ENCODE data around the gene RFLNA.
A peak's percentile ranks its signal among the peaks of the same experiment; 100 is the strongest.
"Not testable (repeated sequence)": the region's sequence is repeated elsewhere in the genome, so short reads cannot be mapped to it uniquely, and the experiment has no call there.

The RFLNA gene

GRCh38 chr12:124283326-124283725 lies 11.6 kb upstream of the RFLNA start:
- DNase-seq, result no peak

GRCh38 chr12:124284368-124284767 lies 10.5 kb upstream of the RFLNA start:
- no peak for DNase-seq

GRCh38 chr12:124286414-124286813 lies 8.5 kb upstream of the RFLNA start:
- DNase-seq, result peak; percentile 11

GRCh38 chr12:124286971-124287370 lies 7.9 kb upstream of the RFLNA start:
- DNase-seq, result no peak

GRCh38 chr12:124289634-124290600 lies 5.0 kb upstream of the RFLNA start:
- DNase-seq, result peak; percentile 6

- DNase-seq, result no peak
These were observed 2.5 kb upstream of the RFLNA start for GRCh38 chr12:124292385-124292784.

- DNase-seq, result no peak
These were observed 1.4 kb upstream of the RFLNA start for GRCh38 chr12:124293286-124294003.

- no peak for DNase-seq
These were observed 652 bp downstream of the RFLNA start for GRCh38 chr12:124295431-124296058.

GRCh38 chr12:124296295-124296915 lies 1.5 kb downstream of the RFLNA start:
- DNase-seq, result no peak

GRCh38 chr12:124296916-124297351 lies 2.0 kb downstream of the RFLNA start:
- DNase-seq, result no peak

- no peak for DNase-seq
These were observed 2.5 kb downstream of the RFLNA start for GRCh38 chr12:124297389-124297788.

GRCh38 chr12:124297856-124298255 lies 3.0 kb downstream of the RFLNA start:
- no peak for DNase-seq

GRCh38 chr12:124298685-124299410 lies 4.0 kb downstream of the RFLNA start:
- no peak for DNase-seq

- no peak for DNase-seq
These were observed 4.9 kb downstream of the RFLNA start for GRCh38 chr12:124299628-124300388.

- DNase-seq, result not testable (repeated sequence)
These were observed 5.8 kb downstream of the RFLNA start for GRCh38 chr12:124300657-124301056.

GRCh38 chr12:124301084-124301654 lies 6.3 kb downstream of the RFLNA start:
- no peak for DNase-seq

GRCh38 chr12:124302241-124302806 lies 7.4 kb downstream of the RFLNA start:
- DNase-seq, result no peak

- no peak for DNase-seq
These were observed 8.1 kb downstream of the RFLNA start for GRCh38 chr12:124302807-124303578.

GRCh38 chr12:124303579-124304313 lies 8.9 kb downstream of the RFLNA start:
- DNase-seq, result no peak

All from midbrain (tissue), 1 donor.